Loucy (cell line): Measurements from ENCODE around the gene PIGZ.

ENCODE experiments used
- H2AFZ ChIP-seq: fragments of 200-600 bp; sonication (generic); 2 replicates; pipeline ENCODE4 v1.6.0; 2016; ENCODE audit warnings: antibody characterized with exemption, mild to moderate bottlenecking, low read length, moderate library complexity
- H3F3A ChIP-seq: fragments of 200-600 bp; 2 replicates; pipeline ENCODE4 v1.6.0; 2016; ENCODE audit warnings: antibody characterized with exemption, low read depth, mild to moderate bottlenecking
- H3K27me3 ChIP-seq: fragments of 200-600 bp; sonication (generic); 2 replicates; pipeline ENCODE4 v1.6.1; 2014; ENCODE audit warnings: low read length, mild to moderate bottlenecking; ENCODE audit not compliant: insufficient read depth, poor library complexity, severe bottlenecking
- H3K36me3 ChIP-seq: fragments of 200-600 bp; sonication (generic); 2 replicates; pipeline ENCODE4 v1.6.1; 2016; ENCODE audit warnings: low read length; ENCODE audit not compliant: insufficient read depth
- H3K4me1 ChIP-seq: fragments of 200-600 bp; sonication (generic); 2 replicates; pipeline ENCODE4 v1.5.1; 2014; ENCODE audit warnings: low read length, mild to moderate bottlenecking; ENCODE audit not compliant: insufficient read depth, poor library complexity, severe bottlenecking
- H3K4me2 ChIP-seq: fragments of 200-600 bp; sonication (generic); 2 replicates; pipeline ENCODE4 v1.6.0; 2014; ENCODE audit warnings: antibody characterized with exemption, low read length, low read depth, mild to moderate bottlenecking; ENCODE audit not compliant: poor library complexity, severe bottlenecking
- H3K4me3 ChIP-seq: fragments of 200-600 bp; sonication (generic); 2 replicates; pipeline ENCODE4 v1.5.1; 2014; ENCODE audit warnings: low read length, mild to moderate bottlenecking, mixed read lengths; ENCODE audit not compliant: poor library complexity, severe bottlenecking
- H3K79me2 ChIP-seq: fragments of 200-600 bp; sonication (generic); 2 replicates; pipeline ENCODE4 v1.6.1; 2014; ENCODE audit warnings: low read length; ENCODE audit not compliant: insufficient read depth
- H3K9ac ChIP-seq: fragments of 200-600 bp; sonication (generic); 2 replicates; pipeline ENCODE4 v1.6.0; 2014; ENCODE audit warnings: mild to moderate bottlenecking, low read depth, low read length, moderate library complexity; ENCODE audit not compliant: poor library complexity, severe bottlenecking
- H3K9me2 ChIP-seq: fragments of 200-600 bp; sonication (generic); replicated peaks from 2 replicates; pipeline ENCODE4 v1.6.1; 2016; ENCODE audit warnings: low read depth, low read length, mixed read lengths
- H3K9me3 ChIP-seq: fragments of 200-600 bp; sonication (generic); 2 replicates; pipeline ENCODE4 v1.6.1; 2014; ENCODE audit warnings: mild to moderate bottlenecking, antibody characterized with exemption, low read length, low read depth; ENCODE audit not compliant: insufficient read depth
- H4K20me1 ChIP-seq: fragments of 200-600 bp; sonication (generic); 2 replicates; pipeline ENCODE4 v1.6.0; 2014; ENCODE audit warnings: antibody characterized with exemption, low read length, mild to moderate bottlenecking; ENCODE audit not compliant: insufficient read depth, poor library complexity, severe bottlenecking
- EZH2phosphoT487 ChIP-seq: fragments of 200-600 bp; IDR thresholded peaks from 2 replicates; pipeline ENCODE4 v1.6.1; 2018; ENCODE audit warnings: antibody characterized with exemption, mild to moderate bottlenecking, moderate library complexity, borderline replicate concordance
- TF ChIP-seq, protein P1 (sequence below): fragments of 200-600 bp; sonication (generic); conservative IDR thresholded peaks from 2 replicates; pipeline ENCODE4 v1.5.1; 2014; ENCODE audit warnings: mild to moderate bottlenecking, antibody characterized with exemption, low read length

PIGZ gene

DNA sequence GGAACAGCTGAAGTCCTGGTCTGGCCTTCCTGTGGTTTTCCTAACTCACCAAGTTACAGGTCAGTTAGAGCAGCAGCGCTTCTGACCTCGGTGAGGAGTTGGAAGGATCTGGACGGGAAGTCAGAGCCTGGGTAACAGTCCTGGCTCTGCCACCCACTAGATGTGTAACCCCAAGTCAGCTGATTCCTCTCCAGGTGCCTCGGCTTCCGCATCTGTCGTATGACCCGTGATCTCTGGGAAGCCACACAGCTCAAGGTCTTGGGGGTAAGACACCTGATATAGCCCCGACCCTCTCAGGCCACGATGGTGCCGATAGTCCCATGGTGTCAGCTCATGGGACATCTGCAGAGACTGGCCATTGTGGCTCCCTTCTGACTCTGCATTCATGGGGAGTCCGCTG is 8.3 kb upstream of the PIGZ start:
- no peaks in the 10 kb centered on the region for H3F3A ChIP-seq
- no peaks in the 10 kb centered on the region for H3K79me2 ChIP-seq
- H3K9ac ChIP-seq, result no peak overlapping the region
- H3K4me2 ChIP-seq, result no peak overlapping the region
- no peaks in the 10 kb centered on the region for H3K9me3 ChIP-seq
- TF ChIP-seq, protein P1, sequence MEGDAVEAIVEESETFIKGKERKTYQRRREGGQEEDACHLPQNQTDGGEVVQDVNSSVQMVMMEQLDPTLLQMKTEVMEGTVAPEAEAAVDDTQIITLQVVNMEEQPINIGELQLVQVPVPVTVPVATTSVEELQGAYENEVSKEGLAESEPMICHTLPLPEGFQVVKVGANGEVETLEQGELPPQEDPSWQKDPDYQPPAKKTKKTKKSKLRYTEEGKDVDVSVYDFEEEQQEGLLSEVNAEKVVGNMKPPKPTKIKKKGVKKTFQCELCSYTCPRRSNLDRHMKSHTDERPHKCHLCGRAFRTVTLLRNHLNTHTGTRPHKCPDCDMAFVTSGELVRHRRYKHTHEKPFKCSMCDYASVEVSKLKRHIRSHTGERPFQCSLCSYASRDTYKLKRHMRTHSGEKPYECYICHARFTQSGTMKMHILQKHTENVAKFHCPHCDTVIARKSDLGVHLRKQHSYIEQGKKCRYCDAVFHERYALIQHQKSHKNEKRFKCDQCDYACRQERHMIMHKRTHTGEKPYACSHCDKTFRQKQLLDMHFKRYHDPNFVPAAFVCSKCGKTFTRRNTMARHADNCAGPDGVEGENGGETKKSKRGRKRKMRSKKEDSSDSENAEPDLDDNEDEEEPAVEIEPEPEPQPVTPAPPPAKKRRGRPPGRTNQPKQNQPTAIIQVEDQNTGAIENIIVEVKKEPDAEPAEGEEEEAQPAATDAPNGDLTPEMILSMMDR, result no peak
- TF ChIP-seq EZH2phosphoT487, result no peak
- no peaks in the 10 kb centered on the region for H3K4me1 ChIP-seq
- no peaks in the 10 kb centered on the region for H4K20me1 ChIP-seq
- H3K9me2 ChIP-seq, result no peaks in the 10 kb centered on the region
- no peaks in the 10 kb centered on the region for H3K36me3 ChIP-seq
- no peak overlapping the region for H2AFZ ChIP-seq
- H3K27me3 ChIP-seq, result no peaks in the 10 kb centered on the region
- H3K4me3 ChIP-seq, result no peak overlapping the region

DNA sequence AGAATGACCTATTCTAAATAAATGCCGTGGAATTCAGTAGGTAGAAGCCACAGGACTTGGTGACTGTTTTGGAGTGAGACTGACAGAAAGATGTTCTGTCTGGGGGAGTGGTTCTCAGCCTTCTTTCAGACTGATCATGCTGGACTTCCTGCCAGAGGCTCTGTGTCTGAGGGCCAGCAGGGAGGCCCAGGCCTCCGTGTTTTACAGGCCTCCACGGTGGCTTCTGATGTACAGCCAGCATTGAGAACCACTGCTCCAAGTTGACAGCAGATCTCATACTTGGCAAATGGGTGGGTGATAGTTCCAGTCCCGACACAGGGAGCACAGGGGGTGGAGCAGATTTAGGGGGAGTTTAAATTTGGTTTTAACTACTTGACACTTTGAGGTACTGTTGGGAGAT is 6.7 kb upstream of the PIGZ start:
- no peak overlapping the region for H2AFZ ChIP-seq
- H4K20me1 ChIP-seq, result no peaks in the 10 kb centered on the region
- H3K9me2 ChIP-seq, result no peaks in the 10 kb centered on the region
- H3K79me2 ChIP-seq, result no peaks in the 10 kb centered on the region
- no peak overlapping the region for H3K4me2 ChIP-seq
- TF ChIP-seq EZH2phosphoT487, result no peak
- TF ChIP-seq, protein P1, result no peak
- no peaks in the 10 kb centered on the region for H3F3A ChIP-seq
- no peaks in the 10 kb centered on the region for H3K27me3 ChIP-seq
- no peak overlapping the region for H3K4me3 ChIP-seq
- no peaks in the 10 kb centered on the region for H3K36me3 ChIP-seq
- no peaks in the 10 kb centered on the region for H3K4me1 ChIP-seq
- H3K9ac ChIP-seq, result no peak overlapping the region
- H3K9me3 ChIP-seq, result no peaks in the 10 kb centered on the region

DNA sequence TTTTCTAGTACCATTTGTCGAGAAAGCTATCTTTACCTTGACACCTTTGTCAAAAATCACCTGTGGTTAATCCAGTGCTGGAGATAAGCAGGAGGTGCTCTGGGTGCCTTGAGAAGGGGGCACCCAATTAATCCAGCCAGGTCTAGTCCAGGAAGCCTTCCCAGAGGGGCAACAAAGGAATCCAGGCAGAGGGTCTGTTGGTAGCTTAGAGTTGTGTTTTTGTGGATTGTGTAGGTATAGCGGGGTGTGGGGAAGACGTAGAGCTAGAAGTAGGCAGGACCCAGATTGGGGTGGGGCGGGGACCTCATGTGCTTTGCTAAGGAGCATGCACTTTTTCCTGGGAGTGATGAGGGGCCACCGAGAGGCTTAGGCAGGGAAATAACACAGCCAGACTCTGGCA is 6.0 kb upstream of the PIGZ start:
- Histone ChIP-seq H3K9me2 (no peaks in the 10 kb centered on the region), H4K20me1 (no peaks in the 10 kb centered on the region), H3K36me3 (no peaks in the 10 kb centered on the region), H3K79me2 (no peaks in the 10 kb centered on the region), H3K4me3 (no peak overlapping the region), H2AFZ (no peak overlapping the region), H3K27me3 (no peaks in the 10 kb centered on the region), H3K9ac (no peak overlapping the region), H3F3A (no peaks in the 10 kb centered on the region), H3K4me1 (peaks cover 3% of the 10 kb centered on the region), H3K4me2 (no peak overlapping the region), H3K9me3 (no peaks in the 10 kb centered on the region)
- TF ChIP-seq, protein P1, result no peak
- no peak for TF ChIP-seq EZH2phosphoT487
